Left forelimb (tissue), 1 donor: ENCODE measurements around the gene SLC27A3.
"Not testable (repeated sequence)": the region's sequence is repeated elsewhere in the genome, so short reads cannot be mapped to it uniquely, and the experiment has no call there.

Experiments used
- DNase-seq: peaks from one replicate; pipeline ENCODE4 v3.0.0-alpha.2; 2018; ENCODE audit warnings: low spot score

Gene SLC27A3

GRCh38 chr1:153779781-153780541, 4.8 kb downstream of the SLC27A3 start:
- DNase-seq: no peak

GRCh38 chr1:153780551-153780950, 5.3 kb downstream of the SLC27A3 start:
- DNase-seq: no peak

GRCh38 chr1:153782648-153783047, 7.4 kb downstream of the SLC27A3 start:
- not testable (repeated sequence) for DNase-seq

- peak; percentile 95 for DNase-seq
Measured at GRCh38 chr1:153783233-153784190, 8.3 kb downstream of the SLC27A3 start.

- DNase-seq: no peak
Measured at GRCh38 chr1:153786038-153786790, 11.0 kb downstream of the SLC27A3 start.

- no peak for DNase-seq
Measured at GRCh38 chr1:153789478-153790034, 14.3 kb downstream of the SLC27A3 start.

GRCh38 chr1:153790313-153790965, 15.2 kb downstream of the SLC27A3 start:
- peak; percentile 88 for DNase-seq

GRCh38 chr1:153790966-153791647, 15.9 kb downstream of the SLC27A3 start:
- DNase-seq: no peak

- no peak for DNase-seq
Measured at GRCh38 chr1:153791648-153792253, 16.5 kb downstream of the SLC27A3 start.

- DNase-seq: peak; percentile 45
Measured at GRCh38 chr1:153792631-153793041, 17.4 kb downstream of the SLC27A3 start.

GRCh38 chr1:153793261-153793972, 18.2 kb downstream of the SLC27A3 start:
- no peak for DNase-seq

GRCh38 chr1:153793973-153794615, 18.9 kb downstream of the SLC27A3 start:
- no peak for DNase-seq

GRCh38 chr1:153794624-153795329, 19.6 kb downstream of the SLC27A3 start:
- DNase-seq: peak; percentile 59

- peak; percentile 58 for DNase-seq
Measured at GRCh38 chr1:153795330-153795837, 20.2 kb downstream of the SLC27A3 start.

- DNase-seq: peak; percentile 56
Measured at GRCh38 chr1:153795934-153796785, 21.0 kb downstream of the SLC27A3 start.

GRCh38 chr1:153796786-153797659, 21.8 kb downstream of the SLC27A3 start:
- no peak for DNase-seq
